K562 (cell line): Measurements from ENCODE around the gene FAM187B.

Experiments used
- POLR2A ChIP-seq: fragments of 450-650 bp; conservative IDR thresholded peaks from 2 replicates; pipeline ENCODE4 v1.6.1; 2016
- POLR2AphosphoS5 ChIP-seq: IDR thresholded peaks from 2 replicates; pipeline ENCODE4 v1.6.1; 2011; ENCODE audit warnings: mild to moderate bottlenecking, low read depth, low read length, moderate library complexity; ENCODE audit not compliant: control insufficient read depth, insufficient read depth
- RAD21 ChIP-seq, 2 experiments: fragments of 250-450 bp in 1 of 2; fragments of 450-650 bp in 1 of 2; sonication (Bioruptor Pico) in 1 of 2; formaldehyde crosslinking in 1 of 2; IDR thresholded peaks in 1 of 2; conservative IDR thresholded peaks in 1 of 2; 2 replicates each; pipeline versions ENCODE4 v1.4.0 to v1.8.0; 2020 to 2022; ENCODE audit warnings: mild to moderate bottlenecking in 2 of 2, moderate library complexity in 1 of 2
- SP1 ChIP-seq: sonication (generic); formaldehyde crosslinking; IDR thresholded peaks from 2 replicates; pipeline ENCODE4 v1.8.1; 2022; ENCODE audit warnings: mild to moderate bottlenecking, missing genetic modification reagents
- SRF ChIP-seq, 2 experiments: fragments of 250-450, 450-650 bp in 1 of 2; sonication (Bioruptor Pico) in 1 of 2; sonication (generic) in 1 of 2; formaldehyde crosslinking; IDR thresholded peaks; 2 replicates each; pipeline versions ENCODE4 v1.5.0 to v1.5.1; 2020 to 2022; ENCODE audit warnings: mild to moderate bottlenecking in 1 of 2, missing genetic modification reagents in 1 of 2
- ZNF140 ChIP-seq: fragments of 250-450 bp; sonication (Bioruptor Pico); IDR thresholded peaks from 2 replicates; pipeline ENCODE4 v1.8.0; 2021; ENCODE audit warnings: moderate library complexity, mild to moderate bottlenecking, inconsistent platforms
- ZNF239 ChIP-seq: fragments of 250-450 bp; sonication (Bioruptor Pico); IDR thresholded peaks from 2 replicates; pipeline ENCODE4 v1.4.0; 2020; ENCODE audit warnings: mild to moderate bottlenecking
- TF ChIP-seq, protein P1 (sequence below): fragments of 250-450 bp; sonication (Bioruptor Pico); IDR thresholded peaks from 2 replicates; pipeline ENCODE4 v1.4.0; 2020
- TF ChIP-seq, protein P2 (sequence below): sonication (generic); formaldehyde crosslinking; IDR thresholded peaks from 2 replicates; pipeline ENCODE4 v1.8.1; 2022; ENCODE audit warnings: missing genetic modification reagents
- TF ChIP-seq, protein P3 (sequence below), 3 experiments: IDR thresholded peaks in 2 of 3; conservative IDR thresholded peaks in 1 of 3; 2 replicates each; pipeline ENCODE4 v1.5.1; 2011 to 2012; ENCODE audit warnings: low read length in 3 of 3, mild to moderate bottlenecking in 3 of 3, control low read depth in 2 of 3, improper control_type of control experiment in 1 of 3, inconsistent platforms in 1 of 3, low read depth in 1 of 3, mixed read lengths in 1 of 3, moderate library complexity in 1 of 3; ENCODE audit not compliant: insufficient read depth in 2 of 3
- TF ChIP-seq, protein P4 (sequence below): fragments of 450-650 bp; IDR thresholded peaks from 2 replicates; pipeline ENCODE4 v1.6.1; 2016; ENCODE audit warnings: missing biosample characterization, missing genetic modification characterization

DNA sequence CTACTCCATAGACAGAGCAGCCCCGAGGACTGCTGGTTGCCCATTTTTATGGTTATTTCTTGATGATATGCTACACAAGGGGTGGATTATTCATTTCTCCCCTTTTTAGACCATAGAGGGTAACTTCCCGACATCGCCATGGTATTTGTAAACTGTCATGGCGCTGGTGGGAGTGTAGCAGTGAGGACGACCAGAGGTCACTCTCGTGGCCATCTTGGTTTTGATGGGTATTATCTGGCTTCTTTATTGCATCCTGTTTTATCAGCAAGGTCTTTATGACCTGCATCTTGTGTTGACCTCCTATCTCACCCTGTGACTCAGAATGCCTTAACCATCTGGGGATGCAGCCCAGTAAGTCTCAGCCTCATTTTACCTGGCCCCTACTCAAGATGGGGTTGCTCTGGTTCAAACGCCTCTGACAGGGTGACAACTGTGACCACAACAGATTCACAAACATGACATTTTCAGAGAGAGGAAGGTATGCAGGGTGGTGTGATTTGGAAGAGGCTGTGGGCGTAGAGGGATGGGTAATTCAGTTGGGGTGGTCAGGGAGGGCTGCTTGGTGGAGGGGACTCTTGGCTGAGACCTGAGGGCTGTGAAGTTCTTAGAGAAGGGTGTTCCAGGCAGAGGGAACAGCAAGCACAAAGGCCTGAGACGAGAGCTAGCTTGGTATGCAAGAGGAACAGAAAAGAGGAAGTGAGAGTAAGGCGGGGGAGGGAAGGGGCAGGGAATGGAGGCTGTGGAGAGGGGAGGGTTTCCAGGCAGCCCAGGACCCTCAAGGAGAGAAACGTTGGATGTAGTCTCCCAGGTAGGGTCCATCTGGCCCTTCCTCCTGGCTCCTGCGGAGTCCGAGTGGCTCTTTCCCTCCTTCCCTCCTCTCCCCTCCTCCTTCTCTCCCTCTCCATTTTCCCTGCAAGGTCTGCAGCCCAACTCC is 23.5 kb downstream of the FAM187B start:
- peak; percentile 82; the same call in 1 of the 2 replicates for TF ChIP-seq ZNF140
- TF ChIP-seq, protein P1, sequence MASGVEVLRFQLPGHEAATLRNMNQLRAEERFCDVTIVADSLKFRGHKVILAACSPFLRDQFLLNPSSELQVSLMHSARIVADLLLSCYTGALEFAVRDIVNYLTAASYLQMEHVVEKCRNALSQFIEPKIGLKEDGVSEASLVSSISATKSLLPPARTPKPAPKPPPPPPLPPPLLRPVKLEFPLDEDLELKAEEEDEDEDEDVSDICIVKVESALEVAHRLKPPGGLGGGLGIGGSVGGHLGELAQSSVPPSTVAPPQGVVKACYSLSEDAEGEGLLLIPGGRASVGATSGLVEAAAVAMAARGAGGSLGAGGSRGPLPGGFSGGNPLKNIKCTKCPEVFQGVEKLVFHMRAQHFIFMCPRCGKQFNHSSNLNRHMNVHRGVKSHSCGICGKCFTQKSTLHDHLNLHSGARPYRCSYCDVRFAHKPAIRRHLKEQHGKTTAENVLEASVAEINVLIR (CRISPR knock-in tag), result peak; percentile 84
- TF ChIP-seq, protein P2, sequence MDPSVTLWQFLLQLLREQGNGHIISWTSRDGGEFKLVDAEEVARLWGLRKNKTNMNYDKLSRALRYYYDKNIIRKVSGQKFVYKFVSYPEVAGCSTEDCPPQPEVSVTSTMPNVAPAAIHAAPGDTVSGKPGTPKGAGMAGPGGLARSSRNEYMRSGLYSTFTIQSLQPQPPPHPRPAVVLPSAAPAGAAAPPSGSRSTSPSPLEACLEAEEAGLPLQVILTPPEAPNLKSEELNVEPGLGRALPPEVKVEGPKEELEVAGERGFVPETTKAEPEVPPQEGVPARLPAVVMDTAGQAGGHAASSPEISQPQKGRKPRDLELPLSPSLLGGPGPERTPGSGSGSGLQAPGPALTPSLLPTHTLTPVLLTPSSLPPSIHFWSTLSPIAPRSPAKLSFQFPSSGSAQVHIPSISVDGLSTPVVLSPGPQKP (CRISPR knock-in tag), result no peak
- TF ChIP-seq, protein P3, sequence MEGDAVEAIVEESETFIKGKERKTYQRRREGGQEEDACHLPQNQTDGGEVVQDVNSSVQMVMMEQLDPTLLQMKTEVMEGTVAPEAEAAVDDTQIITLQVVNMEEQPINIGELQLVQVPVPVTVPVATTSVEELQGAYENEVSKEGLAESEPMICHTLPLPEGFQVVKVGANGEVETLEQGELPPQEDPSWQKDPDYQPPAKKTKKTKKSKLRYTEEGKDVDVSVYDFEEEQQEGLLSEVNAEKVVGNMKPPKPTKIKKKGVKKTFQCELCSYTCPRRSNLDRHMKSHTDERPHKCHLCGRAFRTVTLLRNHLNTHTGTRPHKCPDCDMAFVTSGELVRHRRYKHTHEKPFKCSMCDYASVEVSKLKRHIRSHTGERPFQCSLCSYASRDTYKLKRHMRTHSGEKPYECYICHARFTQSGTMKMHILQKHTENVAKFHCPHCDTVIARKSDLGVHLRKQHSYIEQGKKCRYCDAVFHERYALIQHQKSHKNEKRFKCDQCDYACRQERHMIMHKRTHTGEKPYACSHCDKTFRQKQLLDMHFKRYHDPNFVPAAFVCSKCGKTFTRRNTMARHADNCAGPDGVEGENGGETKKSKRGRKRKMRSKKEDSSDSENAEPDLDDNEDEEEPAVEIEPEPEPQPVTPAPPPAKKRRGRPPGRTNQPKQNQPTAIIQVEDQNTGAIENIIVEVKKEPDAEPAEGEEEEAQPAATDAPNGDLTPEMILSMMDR (IDR thresholded peaks at IDR 0.05 in 2 of 3, conservative IDR thresholded peaks at IDR 0.05 in 1 of 3; ENCODE audit: insufficient read depth in 2 of 3, low read depth in 1 of 3, low read length in 3 of 3), result no peak
- peak in 1 of 2 experiments; percentile 74; a peak in 1 of 4 replicates for TF ChIP-seq SRF (CRISPR knock-in tag; IDR thresholded peaks at IDR 0.05)
- TF ChIP-seq SP1 (CRISPR knock-in tag), result no peak; the same call in 1 of the 2 replicates
- TF ChIP-seq, protein P4, sequence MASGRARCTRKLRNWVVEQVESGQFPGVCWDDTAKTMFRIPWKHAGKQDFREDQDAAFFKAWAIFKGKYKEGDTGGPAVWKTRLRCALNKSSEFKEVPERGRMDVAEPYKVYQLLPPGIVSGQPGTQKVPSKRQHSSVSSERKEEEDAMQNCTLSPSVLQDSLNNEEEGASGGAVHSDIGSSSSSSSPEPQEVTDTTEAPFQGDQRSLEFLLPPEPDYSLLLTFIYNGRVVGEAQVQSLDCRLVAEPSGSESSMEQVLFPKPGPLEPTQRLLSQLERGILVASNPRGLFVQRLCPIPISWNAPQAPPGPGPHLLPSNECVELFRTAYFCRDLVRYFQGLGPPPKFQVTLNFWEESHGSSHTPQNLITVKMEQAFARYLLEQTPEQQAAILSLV (tag), result peak; percentile 98
- TF ChIP-seq POLR2A, result no peak
- peak; percentile 91 for TF ChIP-seq ZNF239 (CRISPR knock-in tag)
- no peak for TF ChIP-seq POLR2AphosphoS5
- peak in 1 of 2 experiments; percentile 24; a peak in 3 of 4 replicates for TF ChIP-seq RAD21 (CRISPR knock-in tag; conservative IDR thresholded peaks at IDR 0.05 in 1 of 2, IDR thresholded peaks at IDR 0.05 in 1 of 2)
